Neuron (in vitro differentiated cells): Measurements from ENCODE around the gene SPDYE1.
"Not testable (repeated sequence)": the region's sequence is repeated elsewhere in the genome, so short reads cannot be mapped to it uniquely, and the experiment has no call there.

Experiments
- H2AFZ ChIP-seq: one replicate; pipeline ENCODE4 v1.6.1; 2013; ENCODE audit warnings: low read depth, mild to moderate bottlenecking, inconsistent platforms, low read length, moderate library complexity
- H3K27me3 ChIP-seq: one replicate; pipeline ENCODE4 v1.6.1; 2013; ENCODE audit warnings: low read length; ENCODE audit not compliant: insufficient read depth
- H3K36me3 ChIP-seq: one replicate; pipeline ENCODE4 v1.6.1; 2013; ENCODE audit warnings: low read length; ENCODE audit not compliant: insufficient read depth
- H3K4me1 ChIP-seq: one replicate; pipeline ENCODE4 v1.6.1; 2013; ENCODE audit warnings: low read length; ENCODE audit not compliant: insufficient read depth
- H3K4me3 ChIP-seq: 2 replicates; pipeline ENCODE4 v1.5.1; 2013; ENCODE audit warnings: mild to moderate bottlenecking, low read length, moderate library complexity
- H3K9me3 ChIP-seq: one replicate; pipeline ENCODE4 v1.6.1; 2013; ENCODE audit warnings: low read length

Gene SPDYE1

DNA sequence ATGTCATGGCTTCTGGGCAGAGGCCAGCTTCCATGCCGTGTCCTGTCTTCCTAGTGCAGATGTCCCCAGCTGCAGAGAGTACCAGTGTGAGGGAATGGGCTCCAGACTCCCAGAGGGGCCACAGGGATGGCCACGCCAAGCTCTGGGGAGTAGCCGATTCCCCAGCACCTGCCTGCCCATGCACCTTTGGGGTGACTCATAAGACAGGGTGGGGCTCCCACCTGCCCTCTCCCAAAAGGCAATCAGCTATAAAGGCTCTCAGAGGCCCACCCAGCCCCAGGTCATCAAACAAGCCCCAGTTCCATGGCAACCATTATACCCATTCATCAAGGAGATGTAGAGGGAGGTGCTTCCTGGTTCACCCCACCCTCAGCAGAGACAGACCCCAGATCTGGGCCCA lies at the start of gene SPDYE1:
Gene SPDYE1, plus strand, starts transcription at position 366 of the 400 bp plus-strand sequence. CDS start 2,053 bp downstream, outside the sequence.
- not testable (repeated sequence) for H3K4me1 ChIP-seq, H2AFZ ChIP-seq, H3K27me3 ChIP-seq, H3K4me3 ChIP-seq, H3K9me3 ChIP-seq, H3K36me3 ChIP-seq

DNA sequence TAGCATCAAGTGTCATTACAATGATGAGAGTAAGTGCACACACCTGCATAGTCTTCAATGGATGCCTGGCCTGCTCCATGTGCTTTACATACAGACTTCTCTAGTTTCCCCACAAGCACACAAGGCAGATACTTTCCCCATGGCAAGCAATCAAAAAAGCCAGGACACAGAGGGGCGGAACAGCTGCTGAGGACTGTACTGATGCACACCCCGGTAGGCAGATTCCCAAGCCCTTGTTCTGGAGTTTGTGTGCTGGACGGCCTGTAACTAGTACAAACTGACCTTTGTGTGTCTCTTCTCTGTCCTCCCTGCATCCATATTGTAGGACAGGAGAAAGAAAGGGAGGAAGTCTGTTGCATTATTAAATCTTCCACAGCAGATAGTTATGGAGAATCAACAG lies 45.7 kb upstream of the SPDYE1 start:
- Histone ChIP-seq H3K4me3 (no peak overlapping the region), H3K9me3 (no peaks in the 10 kb centered on the region), H3K36me3 (peaks cover 24% of the 10 kb centered on the region), H3K27me3 (no peaks in the 10 kb centered on the region), H3K4me1 (no peaks in the 10 kb centered on the region), H2AFZ (no peak overlapping the region)

DNA sequence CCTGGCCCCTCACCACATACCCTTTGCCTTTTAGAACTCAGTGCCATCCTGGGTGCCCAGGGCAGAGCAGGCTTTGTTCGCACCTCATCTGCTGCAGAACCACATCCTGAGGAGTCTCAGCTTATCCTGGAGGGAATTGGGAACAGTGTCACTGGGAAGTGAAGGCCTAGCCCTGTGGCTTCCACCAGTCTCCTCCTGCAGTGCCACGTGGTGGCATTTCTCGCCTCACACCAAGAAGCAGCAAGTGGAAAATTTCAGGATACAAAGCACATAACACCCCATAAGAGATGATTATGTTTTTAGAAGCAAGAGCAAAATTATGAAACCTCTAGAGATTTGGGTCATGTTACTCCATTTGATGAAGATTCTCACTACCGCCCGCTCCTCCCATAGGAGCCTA lies 44.6 kb upstream of the SPDYE1 start:
- Histone ChIP-seq H3K36me3 (peaks cover 24% of the 10 kb centered on the region), H3K4me3 (no peak overlapping the region), H3K9me3 (no peaks in the 10 kb centered on the region), H3K27me3 (no peaks in the 10 kb centered on the region), H2AFZ (no peak overlapping the region), H3K4me1 (no peaks in the 10 kb centered on the region)

DNA sequence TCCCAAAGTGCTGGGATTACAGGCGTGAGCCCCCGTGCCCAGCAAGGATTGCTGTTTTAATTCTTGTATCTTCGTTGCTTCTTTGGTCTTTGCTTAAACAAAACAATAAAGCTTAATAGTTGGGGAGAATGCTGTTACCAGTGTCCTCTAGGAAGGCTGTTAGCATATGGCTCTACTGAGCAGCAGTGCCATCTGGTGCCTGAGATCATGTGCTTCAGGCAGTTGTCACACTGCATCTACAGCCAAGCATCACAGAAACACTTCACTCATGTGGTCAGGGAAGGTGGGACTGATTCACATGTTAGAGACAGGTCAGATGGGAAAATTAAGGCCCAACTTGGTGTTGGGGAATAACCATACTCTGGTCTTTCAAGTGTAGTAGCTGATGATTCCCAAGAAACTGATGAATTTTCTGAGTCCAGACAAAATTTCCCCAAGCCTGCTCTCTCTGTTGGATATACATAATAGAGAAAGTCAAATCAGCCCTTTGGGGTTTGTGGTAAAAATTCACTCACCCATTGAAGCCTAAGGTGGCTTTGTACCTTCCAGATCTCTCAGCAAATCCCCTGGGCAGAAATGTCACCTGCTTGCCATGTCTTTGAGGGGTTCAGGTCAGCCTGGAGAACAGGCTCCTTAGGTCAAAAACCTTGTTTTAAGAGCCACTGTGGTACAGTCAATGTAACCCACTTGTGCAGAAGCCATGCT lies 43.0 kb upstream of the SPDYE1 start:
- Histone ChIP-seq H3K4me1 (no peaks in the 10 kb centered on the region), H2AFZ (no peak overlapping the region), H3K36me3 (peaks cover 18% of the 10 kb centered on the region), H3K27me3 (no peaks in the 10 kb centered on the region), H3K9me3 (no peaks in the 10 kb centered on the region), H3K4me3 (no peak overlapping the region)

- Histone ChIP-seq H3K4me1 (no peaks in the 10 kb centered on the region), H3K27me3 (no peaks in the 10 kb centered on the region), H2AFZ (no peak overlapping the region), H3K4me3 (no peak overlapping the region), H3K36me3 (peaks cover 12% of the 10 kb centered on the region), H3K9me3 (no peaks in the 10 kb centered on the region)
Measured at GRCh38 chr7:43956027-43956426, 41.7 kb upstream of the SPDYE1 start.

DNA sequence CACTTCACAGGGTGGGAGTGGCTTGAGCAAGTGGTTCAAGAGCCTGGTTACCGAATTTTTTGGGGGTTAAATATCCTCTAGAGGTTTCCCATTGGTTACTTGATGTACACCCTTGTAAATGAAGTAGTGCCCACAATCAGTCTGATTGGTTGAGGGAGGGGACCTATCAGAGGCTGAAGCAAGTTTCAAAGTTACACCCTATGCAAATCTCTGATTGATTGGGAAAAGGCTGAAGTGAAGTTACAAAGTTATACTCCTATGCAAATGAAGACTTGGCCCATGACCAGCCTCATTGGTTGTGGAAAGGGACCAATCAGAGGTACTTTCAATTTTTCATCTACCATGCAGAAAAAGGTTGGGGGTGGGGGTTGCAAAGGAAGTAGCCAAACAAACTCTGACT lies 36.8 kb upstream of the SPDYE1 start:
- Histone ChIP-seq H3K36me3 (no peaks in the 10 kb centered on the region), H3K27me3 (no peaks in the 10 kb centered on the region), H3K4me1 (no peaks in the 10 kb centered on the region), H2AFZ (no peak overlapping the region), H3K4me3 (no peak overlapping the region), H3K9me3 (no peaks in the 10 kb centered on the region)

- not testable (repeated sequence) for H3K4me1 ChIP-seq, H2AFZ ChIP-seq, H3K36me3 ChIP-seq, H3K9me3 ChIP-seq, H3K27me3 ChIP-seq, H3K4me3 ChIP-seq
Measured at GRCh38 chr7:43966392-43966791, 31.3 kb upstream of the SPDYE1 start.

DNA sequence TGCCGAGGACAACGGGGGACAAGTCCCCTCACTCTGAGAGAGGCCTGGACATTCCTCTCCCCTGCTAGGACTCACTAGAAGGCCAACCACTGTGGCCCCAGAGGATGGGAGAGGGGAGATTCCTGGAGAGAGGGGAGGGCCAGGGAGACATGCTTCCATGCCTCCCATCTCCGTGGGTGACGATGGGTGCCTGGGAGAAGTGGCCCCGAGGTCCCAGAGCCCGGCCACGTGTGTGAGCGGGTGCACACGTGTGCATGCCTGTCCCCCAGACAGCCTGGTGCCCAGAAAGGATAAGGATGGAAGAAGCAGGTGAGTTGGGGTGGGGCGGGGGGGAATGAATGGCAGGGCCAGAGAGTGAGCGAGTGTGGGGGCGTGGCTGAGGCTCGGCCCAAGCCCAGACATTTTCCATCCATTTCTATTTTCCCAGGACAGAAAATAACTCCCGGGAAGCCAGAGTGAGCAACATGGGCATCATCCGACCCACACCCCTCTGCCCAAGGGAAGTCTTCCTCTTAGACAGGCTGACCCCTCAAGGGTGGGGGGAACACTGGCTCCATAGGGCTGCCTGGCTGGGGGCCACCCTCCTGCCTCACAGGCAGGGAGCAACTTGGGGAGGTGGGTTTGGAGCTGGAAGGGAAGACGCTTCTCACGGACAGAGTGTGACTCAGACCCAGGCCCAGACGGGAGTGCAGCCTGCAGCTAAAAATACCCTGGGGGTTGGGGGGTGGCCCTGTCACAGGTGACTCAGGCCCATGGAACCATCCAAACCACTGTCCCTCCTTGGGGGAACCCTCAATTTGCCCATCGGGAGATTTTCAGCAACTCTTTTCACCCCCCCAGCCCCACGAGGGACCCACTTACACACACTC lies 29.3 kb upstream of the SPDYE1 start:
- not testable (repeated sequence) for H3K9me3 ChIP-seq, H3K36me3 ChIP-seq, H3K4me1 ChIP-seq, H3K4me3 ChIP-seq, H2AFZ ChIP-seq, H3K27me3 ChIP-seq

DNA sequence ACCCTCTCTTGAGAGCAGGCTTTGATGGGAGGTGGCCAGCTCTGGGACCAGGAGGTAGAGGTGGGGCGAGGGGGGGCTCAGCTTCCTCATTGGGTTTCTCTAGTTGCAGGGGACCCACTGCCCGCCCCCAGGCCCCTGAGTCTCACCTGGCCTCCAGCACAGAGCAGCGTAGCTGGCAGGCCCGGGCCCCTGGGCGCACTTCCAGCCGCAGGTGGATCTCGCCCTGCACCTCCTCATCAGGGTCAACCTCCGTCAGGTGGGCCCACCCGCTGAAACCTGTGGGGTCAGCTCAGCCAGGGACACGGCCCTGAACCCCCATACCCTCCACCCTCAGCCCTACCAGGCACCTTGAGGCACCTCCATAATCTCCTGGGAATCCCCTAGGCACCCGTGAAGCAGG lies 28.1 kb upstream of the SPDYE1 start:
- H3K4me3 ChIP-seq, H3K36me3 ChIP-seq, H2AFZ ChIP-seq, H3K4me1 ChIP-seq, H3K9me3 ChIP-seq, H3K27me3 ChIP-seq: not testable (repeated sequence)

DNA sequence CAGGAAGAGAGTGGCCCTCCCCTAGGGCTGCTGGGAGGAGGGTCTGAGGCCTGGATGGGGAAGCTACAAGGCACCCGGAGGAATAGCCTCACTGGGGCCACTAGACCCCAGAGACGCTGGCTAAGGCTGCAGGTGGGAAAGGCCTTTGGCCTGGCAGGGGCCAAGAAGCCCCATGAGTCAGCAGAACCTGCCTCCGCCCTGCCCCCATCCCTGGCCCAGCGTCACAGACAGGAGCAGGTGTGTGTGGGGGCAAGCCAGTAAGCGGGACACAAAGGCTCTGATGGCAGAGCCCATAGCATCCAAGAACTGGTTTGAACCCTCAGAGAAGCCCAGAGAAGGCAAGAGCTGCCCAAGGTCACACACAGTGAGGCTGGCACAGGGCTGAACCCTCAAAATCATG lies 27.0 kb upstream of the SPDYE1 start:
- not testable (repeated sequence) for H3K36me3 ChIP-seq, H3K9me3 ChIP-seq, H2AFZ ChIP-seq, H3K27me3 ChIP-seq, H3K4me3 ChIP-seq, H3K4me1 ChIP-seq

DNA sequence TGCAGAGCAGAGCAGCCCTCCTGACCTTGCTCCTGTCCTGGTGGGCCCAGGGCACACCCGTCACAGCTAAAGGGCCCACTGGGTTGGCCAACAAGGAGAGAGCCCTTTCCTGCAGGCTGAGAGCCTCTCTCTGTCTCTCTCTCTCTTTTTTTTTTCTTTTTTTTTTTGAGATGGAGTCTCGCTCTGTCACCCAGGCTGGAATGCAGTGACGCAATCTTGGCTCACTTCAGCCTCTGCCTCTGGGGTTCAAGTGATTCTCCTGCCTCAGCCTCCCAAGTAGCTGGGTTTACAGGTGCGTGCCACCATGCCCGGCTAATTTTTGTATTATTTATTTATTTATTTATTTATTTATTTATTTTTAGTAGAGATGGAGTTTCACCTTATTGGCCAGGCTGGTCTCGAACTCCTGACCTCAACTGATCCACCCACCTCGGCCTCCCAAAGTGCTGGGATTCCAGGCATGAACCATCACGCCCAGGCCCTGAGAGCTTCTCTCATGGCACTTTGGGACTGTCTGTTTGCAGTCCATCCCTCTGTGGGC lies 23.6 kb upstream of the SPDYE1 start:
- H3K27me3 ChIP-seq, H3K4me1 ChIP-seq, H2AFZ ChIP-seq, H3K9me3 ChIP-seq, H3K36me3 ChIP-seq, H3K4me3 ChIP-seq: not testable (repeated sequence)

DNA sequence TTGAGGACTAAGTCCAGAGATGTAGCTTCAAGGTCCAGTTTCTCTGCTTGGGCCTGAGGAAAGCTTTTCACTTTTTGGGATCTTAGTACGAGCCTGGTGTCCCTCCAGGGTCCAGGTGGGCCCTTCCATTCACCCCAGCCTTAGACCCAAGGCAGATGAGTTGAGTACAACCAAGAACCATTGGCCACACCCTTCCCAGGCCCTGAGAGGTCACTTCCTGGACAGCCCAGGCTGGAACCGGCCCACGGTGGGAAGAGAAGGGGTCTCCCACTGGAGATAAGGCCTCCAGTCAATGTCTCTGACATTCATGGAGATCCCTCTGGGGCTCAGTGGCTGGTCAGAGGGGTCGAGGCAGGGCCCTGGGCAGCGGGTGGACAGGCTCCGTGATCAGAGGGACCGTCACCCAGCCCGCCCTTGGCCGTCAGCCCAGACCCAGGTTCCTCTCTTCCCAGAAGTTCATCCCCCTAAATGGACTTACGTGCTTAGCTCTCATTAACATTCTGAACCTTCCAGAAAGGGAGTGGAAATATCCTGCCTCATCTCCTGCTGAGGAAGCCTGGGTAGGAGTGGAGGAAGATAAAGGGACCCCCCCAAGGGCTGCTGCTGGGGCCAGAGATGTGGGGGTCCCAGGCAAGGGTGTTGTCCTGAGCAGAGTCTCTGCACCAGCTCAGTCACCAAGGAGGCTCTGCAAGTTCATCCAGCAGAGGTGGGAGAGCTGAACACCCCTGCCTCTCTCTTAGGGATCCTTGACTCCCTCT lies 22.8 kb upstream of the SPDYE1 start:
- not testable (repeated sequence) for H3K4me3 ChIP-seq, H3K36me3 ChIP-seq

GRCh38 chr7:43977525-43977924 lies 20.2 kb upstream of the SPDYE1 start:
- H3K4me1 ChIP-seq = no peaks in the 10 kb centered on the region
- no peaks in the 10 kb centered on the region for H3K36me3 ChIP-seq
- H3K9me3 ChIP-seq = no peaks in the 10 kb centered on the region
- H2AFZ ChIP-seq = no peak overlapping the region
- no peaks in the 10 kb centered on the region for H3K27me3 ChIP-seq
- no peak overlapping the region for H3K4me3 ChIP-seq

More for the DNA sequence above, 22.8 kb upstream of the SPDYE1 start:
- not testable (repeated sequence) for H3K27me3 ChIP-seq, H3K4me1 ChIP-seq, H3K9me3 ChIP-seq, H2AFZ ChIP-seq
